GM12878 (cell line): ENCODE data around the gene TPI1. TPM values are rescaled to one million over a fixed set of nuclear protein-coding genes. Genes with fewer than 3 reads are reported as not detected.

Source experiments
- ATAC-seq: fragments of 200-7000 bp; cut with Tn5 transposase; 3 replicates; pipeline ENCODE4 v1.9.1; 2020; ENCODE audit warnings: mild to moderate bottlenecking, moderate library complexity
- BruUV-seq: library from RNA; stranded (reverse); fragments of 400-500 nt; replicated peaks from 2 replicates; lab custom pipeline; 2021; lab: Mats Ljungman, UMichigan
- CTCF ChIA-PET: fragments of 300-600 bp; sonication (Branson Sonifier 250); formaldehyde crosslinking; extraction: SDS; loops from one replicate; lab custom pipeline; 2021; ENCODE audit warnings: inconsistent platforms; lab: Yijun Ruan, JAX
- POLR2A ChIA-PET: fragments of 350-600 bp; formaldehyde crosslinking; extraction: SDS; loops from one replicate; lab custom pipeline; 2021; ENCODE audit warnings: inconsistent platforms; lab: Charles Lee
- RAD21 ChIA-PET: fragments of 300-600 bp; sonication (Branson Sonifier 250); formaldehyde crosslinking; loops from one replicate; lab custom pipeline; 2023; ENCODE audit warnings: antibody characterized with exemption; ENCODE audit not compliant: unreplicated experiment; lab: Charles Lee
- SMC1A ChIA-PET: fragments of 300-600 bp; sonication (Branson Sonifier 250); formaldehyde crosslinking; loops from one replicate; lab custom pipeline; 2023; ENCODE audit not compliant: unreplicated experiment, uncharacterized antibody; lab: Charles Lee
- DNase-seq: peaks from one replicate; pipeline ENCODE4 v3.0.0-alpha.2; 2011; ENCODE audit warnings: low read depth, low spot score
- FAIRE-seq: peaks from 3 replicates; lab custom pipeline; 2011; peaks lifted over from hg19 to GRCh38; lab: Jason Lieb, UNC
- H2AFZ ChIP-seq: 2 replicates; pipeline ENCODE4 v1.6.0; 2011; ENCODE audit warnings: low read depth, low read length, control low read depth; ENCODE audit not compliant: control insufficient read depth
- H3K27ac ChIP-seq: 2 replicates; pipeline ENCODE4 v1.5.1; 2011; ENCODE audit warnings: control low read depth; ENCODE audit not compliant: control insufficient read depth, insufficient read depth
- H3K27me3 ChIP-seq, 2 experiments: replicated peaks in 1 of 2; 2 replicates each; pipeline versions ENCODE4 v1.6.0 to v1.6.1; 2011; ENCODE audit warnings: low read length in 1 of 2; ENCODE audit not compliant: control insufficient read depth in 2 of 2, insufficient read depth in 2 of 2
- H3K36me3 ChIP-seq, 2 experiments: 2 replicates each; pipeline ENCODE4 v1.5.1; 2011; ENCODE audit warnings: low read length in 1 of 2; ENCODE audit not compliant: control insufficient read depth in 2 of 2, insufficient read depth in 2 of 2
- H3K4me1 ChIP-seq: 2 replicates; pipeline ENCODE4 v1.6.1; 2011; ENCODE audit warnings: mild to moderate bottlenecking, low read length, moderate library complexity, mixed read lengths; ENCODE audit not compliant: control insufficient read depth, insufficient read depth
- H3K4me2 ChIP-seq: 2 replicates; pipeline ENCODE4 v1.6.0; 2011; ENCODE audit warnings: control low read depth; ENCODE audit not compliant: control insufficient read depth, insufficient read depth
- H3K4me3 ChIP-seq: fragments of 200-600 bp; sonication (generic); 2 replicates; pipeline ENCODE4 v1.5.1; 2016
- H3K79me2 ChIP-seq: 2 replicates; pipeline ENCODE4 v1.6.0; 2011; ENCODE audit warnings: low read length; ENCODE audit not compliant: control insufficient read depth, insufficient read depth
- H3K9ac ChIP-seq: 2 replicates; pipeline ENCODE4 v1.8.0; 2011; ENCODE audit warnings: low read length, control low read depth, mixed read lengths; ENCODE audit not compliant: control insufficient read depth, insufficient read depth
- H3K9me3 ChIP-seq: replicated peaks from 3 replicates; pipeline ENCODE4 v1.5.1; 2011; ENCODE audit warnings: mild to moderate bottlenecking, low read length; ENCODE audit not compliant: control insufficient read depth, insufficient read depth
- H4K20me1 ChIP-seq: 2 replicates; pipeline ENCODE4 v1.6.0; 2011; ENCODE audit not compliant: control insufficient read depth, insufficient read depth
- BHLHE40 ChIP-seq, 2 experiments: fragments of 450-650 bp in 1 of 2; IDR thresholded peaks; 2 replicates each; pipeline ENCODE4 v1.6.1; 2011 to 2017; ENCODE audit warnings: low read depth in 2 of 2, borderline replicate concordance in 1 of 2, improper control_type of control experiment in 1 of 2, low read length in 1 of 2, mild to moderate bottlenecking in 1 of 2
- CHD1 ChIP-seq: IDR thresholded peaks from 2 replicates; pipeline ENCODE4 v1.6.1; 2012; ENCODE audit warnings: low read depth, low read length, improper control_type of control experiment
- CHD4 ChIP-seq: fragments of 200-600 bp; sonication (generic); IDR thresholded peaks from 2 replicates; pipeline ENCODE4 v1.6.1; 2016; ENCODE audit warnings: mild to moderate bottlenecking
- CUX1 ChIP-seq: IDR thresholded peaks from 2 replicates; pipeline ENCODE4 v1.6.1; 2012; ENCODE audit warnings: improper control_type of control experiment, low read depth, low read length; ENCODE audit not compliant: insufficient replicate concordance
- FOXM1 ChIP-seq: IDR thresholded peaks from 2 replicates; pipeline ENCODE4 v1.6.1; 2012; ENCODE audit warnings: low read depth, mild to moderate bottlenecking, inconsistent platforms, low read length, moderate library complexity
- IRF3 ChIP-seq: fragments of 450-650 bp; IDR thresholded peaks from 2 replicates; pipeline ENCODE4 v1.6.1; 2014; ENCODE audit warnings: mild to moderate bottlenecking
- IRF4 ChIP-seq: IDR thresholded peaks from 2 replicates; pipeline ENCODE4 v1.6.1; 2011; ENCODE audit warnings: low read depth, low read length
- KDM1A ChIP-seq: fragments of 200-600 bp; sonication (generic); IDR thresholded peaks from 2 replicates; pipeline ENCODE4 v1.6.1; 2016; ENCODE audit warnings: borderline replicate concordance
- RAD51 ChIP-seq: fragments of 450-650 bp; IDR thresholded peaks from 2 replicates; pipeline ENCODE4 v1.6.1; 2016; ENCODE audit warnings: moderate library complexity, mild to moderate bottlenecking, inconsistent platforms
- SIX5 ChIP-seq: IDR thresholded peaks from 2 replicates; pipeline ENCODE4 v1.6.1; 2011; ENCODE audit warnings: mild to moderate bottlenecking, low read depth, low read length, moderate library complexity; ENCODE audit not compliant: severe bottlenecking
- SUPT20H ChIP-seq: IDR thresholded peaks from 2 replicates; pipeline ENCODE4 v1.6.1; 2011; ENCODE audit warnings: low read depth, mild to moderate bottlenecking, low read length, moderate library complexity, borderline replicate concordance; ENCODE audit not compliant: control insufficient read depth
- TCF3 ChIP-seq: IDR thresholded peaks from 2 replicates; pipeline ENCODE4 v1.6.1; 2012; ENCODE audit warnings: low read depth, mild to moderate bottlenecking, low read length, borderline replicate concordance; ENCODE audit not compliant: insufficient read depth
- WGBS: methylation state at CpG from one replicate; pipeline ENCODE4 v1.1.6; 2016; ENCODE audit warnings: low lambda C conversion rate; ENCODE audit not compliant: insufficient replicate concordance, insufficient coverage; ENCODE audit errors: missing lambda C conversion rate; 5-methylcytosine and 5-hydroxymethylcytosine counted together
- in situ Hi-C: fragments of 300-500 bp; cut with MboI; formaldehyde crosslinking; loops from 9 replicates; pipeline ENCODE4 v1.14.3; 2018; ENCODE audit warnings: mixed read lengths
- intact Hi-C: fragments of 100-400 bp; cut with micrococcal nuclease; formaldehyde crosslinking; loops from one replicate; pipeline ENCODE4 v1.14.2; 2022; ENCODE audit not compliant: unreplicated experiment
- polyA plus RNA-seq, 11 experiments: library from polyadenylated mRNA; depleted of rRNA in 4 of 11; unstranded in 6 of 11; stranded (reverse) in 5 of 11; fragments of >200 nt; fragmentation: Nextera tagmentation in 4 of 11; fragmentation: Illumina TruSeq in 1 of 11; extraction: Ambion mirVana in 4 of 11; extraction: Trizol in 1 of 11; gene quantifications; 1 replicate in 1 of 11; 2 replicates in 10 of 11; pipeline versions ENCODE4 v1.2.1 to v1.2.3, GENCODE V29; 2011 to 2016; ENCODE audit warnings: inconsistent platforms in 2 of 11, missing spikeins in 2 of 11, low read depth in 1 of 11
- total RNA-seq, 4 experiments: library from RNA; depleted of rRNA in 3 of 4; stranded (reverse); fragments of >200 nt in 3 of 4; fragmentation: Illumina TruSeq in 1 of 4; extraction: Trizol in 1 of 4; gene quantifications; 2 replicates each; pipeline versions ENCODE4 v1.2.1 to v1.2.3, GENCODE V29; 2013 to 2021
- TF ChIP-seq, protein P1 (sequence below): IDR thresholded peaks from 2 replicates; pipeline ENCODE4 v1.6.1; 2011; ENCODE audit warnings: low read depth, low read length, improper control_type of control experiment, borderline replicate concordance
- TF ChIP-seq, protein P2 (sequence below): IDR thresholded peaks from 2 replicates; pipeline ENCODE4 v1.6.1; 2011; ENCODE audit warnings: borderline replicate concordance, low read depth, mild to moderate bottlenecking, moderate library complexity, low read length; ENCODE audit not compliant: insufficient read depth, poor library complexity, severe bottlenecking

The TPI1 gene
- total and polyA plus RNA-seq, 10 of the 15 experiments (the other 5 are each of a cell fraction or from before 2014, with no cell fraction given), result 916 to 7,349 (median 1,677) TPM

- in situ Hi-C loops, result no loop called here
- Histone ChIP-seq H3K9me3 (no peaks in the 10 kb centered on the region), H3K4me1 (no peaks in the 10 kb centered on the region; the same call in 1 of the 2 replicates)
Measured at GRCh38 chr12:6822426-6823135, 44.8 kb upstream of the TPI1 start.

More at GRCh38 chr12:6822426-6823135, 44.8 kb upstream of the TPI1 start:
- CTCF ChIA-PET, result interaction anchor here (0.7 to 4.2 kb wide), 6 partner anchors 14 to 259 kb away, joined by 3 to 16 read pairs (median 4); partner anchors contain the start of gene MLF2
- WGBS, result 39% methylated on average over 6 of the region's 7 CpGs
- FAIRE-seq, result no peak
- H4K20me1 ChIP-seq, result no peaks in the 10 kb centered on the region
- SMC1A ChIA-PET, result interaction anchor here (1.0 kb wide), 1 partner anchor 69 kb away, joined by 4 read pairs; the partner anchor contains the start of gene MLF2
- intact Hi-C loops, result no loop called here
- RAD21 ChIA-PET, result interaction anchor here (1.1 kb wide), 1 partner anchor 54 kb away, joined by 3 read pairs; no protein-coding TSS in a partner anchor
- TF ChIP-seq CHD4 (no peak), SIX5 (no peak), CHD1 (no peak), KDM1A (no peak), TCF3 (no peak), BHLHE40 (IDR thresholded peaks at IDR 0.05; ENCODE audit: borderline replicate concordance in 1 of 2, low read depth in 2 of 2, low read length in 1 of 2) (no peak), CUX1 (no peak), IRF3 (no peak), SUPT20H (no peak), RAD51 (no peak), IRF4 (no peak), FOXM1 (no peak)
- TF ChIP-seq, protein P1, sequence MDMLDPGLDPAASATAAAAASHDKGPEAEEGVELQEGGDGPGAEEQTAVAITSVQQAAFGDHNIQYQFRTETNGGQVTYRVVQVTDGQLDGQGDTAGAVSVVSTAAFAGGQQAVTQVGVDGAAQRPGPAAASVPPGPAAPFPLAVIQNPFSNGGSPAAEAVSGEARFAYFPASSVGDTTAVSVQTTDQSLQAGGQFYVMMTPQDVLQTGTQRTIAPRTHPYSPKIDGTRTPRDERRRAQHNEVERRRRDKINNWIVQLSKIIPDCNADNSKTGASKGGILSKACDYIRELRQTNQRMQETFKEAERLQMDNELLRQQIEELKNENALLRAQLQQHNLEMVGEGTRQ, result no peak
- TF ChIP-seq, protein P2, sequence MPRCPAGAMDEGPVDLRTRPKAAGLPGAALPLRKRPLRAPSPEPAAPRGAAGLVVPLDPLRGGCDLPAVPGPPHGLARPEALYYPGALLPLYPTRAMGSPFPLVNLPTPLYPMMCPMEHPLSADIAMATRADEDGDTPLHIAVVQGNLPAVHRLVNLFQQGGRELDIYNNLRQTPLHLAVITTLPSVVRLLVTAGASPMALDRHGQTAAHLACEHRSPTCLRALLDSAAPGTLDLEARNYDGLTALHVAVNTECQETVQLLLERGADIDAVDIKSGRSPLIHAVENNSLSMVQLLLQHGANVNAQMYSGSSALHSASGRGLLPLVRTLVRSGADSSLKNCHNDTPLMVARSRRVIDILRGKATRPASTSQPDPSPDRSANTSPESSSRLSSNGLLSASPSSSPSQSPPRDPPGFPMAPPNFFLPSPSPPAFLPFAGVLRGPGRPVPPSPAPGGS, result no peak
- no peak overlapping the region for H3K9ac ChIP-seq
- BruUV-seq, result no TSS peak
- H3K4me2 ChIP-seq, result no peak overlapping the region
- H3K79me2 ChIP-seq, result no peaks in the 10 kb centered on the region
- no peak for DNase-seq
- POLR2A ChIA-PET, result interaction anchor here (0.9 kb wide), 1 partner anchor 69 kb away, joined by 3 read pairs; no protein-coding TSS in a partner anchor
- no peak for ATAC-seq
- no peak overlapping the region for H3K4me3 ChIP-seq
- no peak overlapping the region for H2AFZ ChIP-seq
- H3K36me3 ChIP-seq, result no peaks in the 10 kb centered on the region
- H3K27me3 ChIP-seq, result peaks cover 15 to 23% of the 10 kb centered on the region in 2 experiments
- no peak overlapping the region for H3K27ac ChIP-seq
